Endothelial cell of umbilical vein (primary cell): Measurements from ENCODE around the gene CPOX. TPM values are rescaled to one million over a fixed set of nuclear protein-coding genes. Genes with fewer than 3 reads are reported as not detected.

ENCODE experiments used
- BruUV-seq: library from RNA; stranded (reverse); fragments of 400-500 nt; replicated peaks from 2 replicates; lab custom pipeline; 2021; lab: Mats Ljungman, UMichigan
- CTCF ChIA-PET: fragments of 300-600, 350-600 bp; sonication (Branson Sonifier 250); formaldehyde crosslinking; loops from one replicate; lab custom pipeline; 2021; ENCODE audit warnings: antibody characterized with exemption, inconsistent platforms; lab: Charles Lee
- POLR2A ChIA-PET: fragments of 300-600, 350-600 bp; sonication (Branson Sonifier 250); formaldehyde crosslinking; loops from one replicate; lab custom pipeline; 2021; ENCODE audit warnings: antibody characterized with exemption, inconsistent platforms; lab: Charles Lee
- DNase-seq: peaks from one replicate; pipeline ENCODE4 v3.0.0-alpha.2; 2011; ENCODE audit warnings: low read depth, low spot score
- FAIRE-seq: peaks from 2 replicates; lab custom pipeline; 2011; peaks lifted over from hg19 to GRCh38; lab: Jason Lieb, UNC
- H2AFZ ChIP-seq: 2 replicates; pipeline ENCODE4 v1.6.0; 2012; ENCODE audit warnings: low read depth, low read length, control low read depth, inconsistent platforms
- H3K27ac ChIP-seq: 2 replicates; pipeline ENCODE4 v1.5.1; 2011; ENCODE audit warnings: low read depth, mild to moderate bottlenecking, control low read depth, low read length, moderate library complexity; ENCODE audit not compliant: insufficient read depth
- H3K27me3 ChIP-seq, 2 experiments: 2 replicates each; pipeline versions ENCODE4 v1.6.0 to v1.6.1; 2011; ENCODE audit warnings: low read length in 2 of 2, mixed read lengths in 1 of 2; ENCODE audit not compliant: control insufficient read depth in 2 of 2, insufficient read depth in 2 of 2
- H3K36me3 ChIP-seq, 2 experiments: 2 replicates in 1 of 2; 3 replicates in 1 of 2; pipeline ENCODE4 v1.5.1; 2011; ENCODE audit warnings: low read length in 2 of 2, mild to moderate bottlenecking in 1 of 2, moderate library complexity in 1 of 2; ENCODE audit not compliant: control insufficient read depth in 2 of 2, insufficient read depth in 2 of 2; ENCODE audit errors: extremely low read depth in 1 of 2
- H3K4me1 ChIP-seq: 3 replicates; pipeline ENCODE4 v1.5.1; 2011; ENCODE audit warnings: mild to moderate bottlenecking, low read length; ENCODE audit not compliant: control insufficient read depth, insufficient read depth; ENCODE audit errors: extremely low read depth
- H3K4me2 ChIP-seq: 2 replicates; pipeline ENCODE4 v1.6.1; 2011; ENCODE audit warnings: low read length, control low read depth, mixed read lengths; ENCODE audit not compliant: insufficient read depth
- H3K4me3 ChIP-seq, 3 experiments: fragments of 200-600 bp in 1 of 3; sonication (generic), shearing (Covaris generic) in 1 of 3; replicated peaks in 1 of 3; 2 replicates each; pipeline ENCODE4 v1.5.1; 2011 to 2016; ENCODE audit warnings: control low read depth in 3 of 3, low read length in 3 of 3, mild to moderate bottlenecking in 2 of 3, inconsistent platforms in 1 of 3, low read depth in 1 of 3, moderate library complexity in 1 of 3; ENCODE audit not compliant: insufficient read depth in 1 of 3
- H3K79me2 ChIP-seq: 2 replicates; pipeline ENCODE4 v1.6.0; 2012; ENCODE audit warnings: low read length, inconsistent platforms; ENCODE audit not compliant: control insufficient read depth, insufficient read depth
- H3K9ac ChIP-seq: replicated peaks from 2 replicates; pipeline ENCODE3; 2011; ENCODE audit warnings: low read length, control low read depth; ENCODE audit not compliant: insufficient read depth; ENCODE audit errors: extremely low read depth
- H3K9me1 ChIP-seq: replicated peaks from 3 replicates; pipeline ENCODE4 v1.6.0; 2011; ENCODE audit warnings: mild to moderate bottlenecking, low read length; ENCODE audit not compliant: control insufficient read depth, insufficient read depth; ENCODE audit errors: extremely low read depth
- H3K9me3 ChIP-seq: replicated peaks from 2 replicates; pipeline ENCODE4 v1.5.1; 2012; ENCODE audit warnings: low read length, inconsistent platforms; ENCODE audit not compliant: control insufficient read depth, insufficient read depth
- H4K20me1 ChIP-seq: replicated peaks from 2 replicates; pipeline ENCODE3; 2011; ENCODE audit warnings: mild to moderate bottlenecking, low read length; ENCODE audit not compliant: control insufficient read depth, insufficient read depth; ENCODE audit errors: extremely low read depth
- EZH2 ChIP-seq: IDR thresholded peaks from 2 replicates; pipeline ENCODE4 v1.6.1; 2012; ENCODE audit warnings: borderline replicate concordance, low read depth, mild to moderate bottlenecking, moderate library complexity, low read length, inconsistent platforms; ENCODE audit not compliant: severe bottlenecking
- FOS ChIP-seq: IDR thresholded peaks from 2 replicates; pipeline ENCODE4 v1.6.1; 2011; ENCODE audit warnings: mild to moderate bottlenecking, low read length, moderate library complexity, borderline replicate concordance; ENCODE audit not compliant: insufficient read depth
- GATA2 ChIP-seq: IDR thresholded peaks from 2 replicates; pipeline ENCODE4 v1.7.0; 2011; ENCODE audit warnings: low read depth, mild to moderate bottlenecking, moderate library complexity, mixed read lengths, low read length; ENCODE audit not compliant: insufficient read length, insufficient read depth
- JUN ChIP-seq: IDR thresholded peaks from 2 replicates; pipeline ENCODE4 v1.6.1; 2011; ENCODE audit warnings: borderline replicate concordance, low read depth; ENCODE audit not compliant: insufficient read length, insufficient read depth
- MYC ChIP-seq: IDR thresholded peaks from one replicate; pipeline ENCODE4 v1.6.1; 2011; ENCODE audit warnings: mild to moderate bottlenecking, low read depth, low read length
- POLR2A ChIP-seq: IDR thresholded peaks from 2 replicates; pipeline ENCODE4 v1.6.1; 2012; ENCODE audit warnings: low read depth, mild to moderate bottlenecking, control low read depth, low read length
- POLR2AphosphoS5 ChIP-seq: IDR thresholded peaks from 2 replicates; pipeline ENCODE4 v1.6.1; 2012; ENCODE audit warnings: low read depth, mild to moderate bottlenecking, control low read depth, low read length, moderate library complexity; ENCODE audit not compliant: insufficient read depth
- dilution Hi-C: fragments of 300-500 bp; cut with MboI; formaldehyde crosslinking; loops from one replicate; pipeline ENCODE4 v1.15.0; 2019; ENCODE audit warnings: low sequenced_read_pairs; ENCODE audit not compliant: extremely low pct_ligation_motif_present
- intact Hi-C: fragments of 100-400 bp; cut with micrococcal nuclease; formaldehyde crosslinking; loops from one replicate; pipeline ENCODE4 v1.10.0; 2022
- polyA plus RNA-seq, 4 experiments: library from polyadenylated mRNA; depleted of rRNA in 3 of 4; stranded (reverse) in 3 of 4; unstranded in 1 of 4; fragments of >200 nt; gene quantifications; 2 replicates each; pipeline versions ENCODE4 v1.2.1 to v1.2.3, GENCODE V29; 2011 to 2012; ENCODE audit warnings: missing spikeins in 1 of 4
- total RNA-seq: library from RNA; stranded (reverse); gene quantifications from 2 replicates; pipeline ENCODE4 v1.2.3, GENCODE V29; 2021
- TF ChIP-seq, protein P1 (sequence below), 2 donors: IDR thresholded peaks; 1 replicate in 1 of 2; 2 replicates in 1 of 2; pipeline ENCODE4 v1.5.1; 2011; ENCODE audit warnings: low read length in 2 of 2, mild to moderate bottlenecking in 2 of 2, moderate library complexity in 2 of 2, control low read depth in 1 of 2, inconsistent platforms in 1 of 2, low read depth in 1 of 2; ENCODE audit not compliant: insufficient read depth in 1 of 2; ENCODE audit errors: extremely low read depth in 1 of 2
- TF ChIP-seq, protein P2 (sequence below): IDR thresholded peaks from 2 replicates; pipeline ENCODE4 v1.6.1; 2011; ENCODE audit not compliant: insufficient read depth, insufficient read length

Gene CPOX
- total and polyA plus RNA-seq, 2 donors (not counting 3 experiments of a cell fraction or from before 2014, with no cell fraction given): 12.3 to 24.5 TPM

DNA sequence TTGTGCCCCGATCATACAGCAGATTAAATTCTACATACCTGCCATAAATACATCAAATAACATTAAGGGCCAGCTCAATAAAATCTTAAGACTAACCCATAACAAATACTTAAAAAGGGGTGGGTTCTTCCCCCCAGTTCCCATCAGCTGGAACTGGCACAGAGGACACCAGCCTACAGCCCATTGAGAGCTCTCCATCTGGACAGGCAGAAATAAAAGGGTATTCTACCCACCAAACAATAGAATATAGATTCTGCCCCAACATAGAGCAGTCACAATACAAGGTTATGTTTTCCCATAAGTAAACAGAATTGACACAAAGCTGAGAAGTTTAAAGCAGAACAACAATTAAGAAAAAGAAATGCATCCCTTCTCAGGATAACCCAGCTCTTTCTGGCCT lies 11.9 kb downstream of the CPOX start:
- dilution Hi-C loops: no loop called here
- H3K4me2 ChIP-seq: no peak overlapping the region
- no peak overlapping the region for H3K4me3 ChIP-seq
- DNase-seq: no peak
- no peaks in the 10 kb centered on the region for H3K79me2 ChIP-seq
- no peaks in the 10 kb centered on the region for H3K9me3 ChIP-seq
- intact Hi-C loops: no loop called here
- H3K27ac ChIP-seq: no peak overlapping the region
- no peaks in the 10 kb centered on the region for H3K27me3 ChIP-seq
- no peak overlapping the region for H2AFZ ChIP-seq
- peaks cover 5% of the 10 kb centered on the region for H3K4me1 ChIP-seq
- ChIA-PET CTCF (interaction anchor here (1.6 kb wide), 1 partner anchor 9 kb away, joined by 6 read pairs; no protein-coding TSS in a partner anchor), POLR2A (no interaction called here)
- TF ChIP-seq, protein P1, sequence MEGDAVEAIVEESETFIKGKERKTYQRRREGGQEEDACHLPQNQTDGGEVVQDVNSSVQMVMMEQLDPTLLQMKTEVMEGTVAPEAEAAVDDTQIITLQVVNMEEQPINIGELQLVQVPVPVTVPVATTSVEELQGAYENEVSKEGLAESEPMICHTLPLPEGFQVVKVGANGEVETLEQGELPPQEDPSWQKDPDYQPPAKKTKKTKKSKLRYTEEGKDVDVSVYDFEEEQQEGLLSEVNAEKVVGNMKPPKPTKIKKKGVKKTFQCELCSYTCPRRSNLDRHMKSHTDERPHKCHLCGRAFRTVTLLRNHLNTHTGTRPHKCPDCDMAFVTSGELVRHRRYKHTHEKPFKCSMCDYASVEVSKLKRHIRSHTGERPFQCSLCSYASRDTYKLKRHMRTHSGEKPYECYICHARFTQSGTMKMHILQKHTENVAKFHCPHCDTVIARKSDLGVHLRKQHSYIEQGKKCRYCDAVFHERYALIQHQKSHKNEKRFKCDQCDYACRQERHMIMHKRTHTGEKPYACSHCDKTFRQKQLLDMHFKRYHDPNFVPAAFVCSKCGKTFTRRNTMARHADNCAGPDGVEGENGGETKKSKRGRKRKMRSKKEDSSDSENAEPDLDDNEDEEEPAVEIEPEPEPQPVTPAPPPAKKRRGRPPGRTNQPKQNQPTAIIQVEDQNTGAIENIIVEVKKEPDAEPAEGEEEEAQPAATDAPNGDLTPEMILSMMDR (IDR thresholded peaks at IDR 0.05; ENCODE audit: extremely low read depth in 1 of 2, insufficient read depth in 1 of 2, low read depth in 1 of 2, low read length in 2 of 2): no peak
- no peak for FAIRE-seq
- H3K9me1 ChIP-seq: no peaks in the 10 kb centered on the region
- H3K9ac ChIP-seq: no peak overlapping the region
- BruUV-seq: no TSS peak
- peaks cover 2 to 6% of the 10 kb centered on the region in 2 experiments for H3K36me3 ChIP-seq
- no peaks in the 10 kb centered on the region for H4K20me1 ChIP-seq

DNA sequence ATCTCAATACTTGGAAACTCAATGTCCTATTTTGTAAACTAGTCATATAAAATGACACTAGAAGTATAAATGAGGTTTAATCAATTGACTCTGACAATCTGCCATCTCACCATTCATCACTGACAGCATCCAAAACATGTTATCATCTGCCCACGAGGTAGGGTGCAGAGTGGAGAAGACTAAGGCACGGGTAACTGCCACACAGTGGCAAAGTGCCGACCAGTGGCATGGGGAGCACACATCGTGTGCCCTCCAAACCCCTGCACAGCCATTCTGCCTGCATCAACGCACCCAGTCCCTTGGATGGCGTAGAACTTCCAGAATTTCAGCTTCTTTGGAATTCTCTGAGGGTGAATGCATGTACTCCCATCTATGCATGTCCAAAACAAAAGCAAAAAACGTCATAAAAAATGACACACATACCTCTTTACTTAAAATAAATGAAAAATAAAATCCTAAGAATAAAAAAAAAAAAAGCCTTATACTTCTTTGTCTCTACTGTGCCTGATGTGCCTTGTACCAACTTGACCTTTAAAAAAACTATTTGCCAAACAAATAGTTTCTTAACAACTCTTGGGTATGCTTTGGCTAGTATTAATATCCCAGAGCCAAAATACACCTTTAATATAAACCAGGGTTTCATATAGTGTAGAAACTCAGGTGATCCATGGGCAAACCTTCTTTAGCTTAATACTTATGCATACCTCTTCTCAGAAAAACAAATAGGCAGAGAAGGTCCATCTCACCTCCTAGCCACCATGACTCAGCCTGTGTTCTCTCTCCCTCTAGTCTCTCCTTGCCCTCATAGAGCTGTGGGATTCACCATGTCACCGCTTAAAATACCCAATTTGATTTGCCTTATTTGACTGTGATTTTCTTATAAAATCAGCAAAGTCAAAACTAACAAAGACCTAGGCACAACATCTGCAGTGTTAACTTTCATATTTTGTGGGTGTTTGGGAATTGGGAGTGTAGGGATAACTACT lies 12.7 kb downstream of the CPOX start:
- Histone ChIP-seq H3K9me3 (no peaks in the 10 kb centered on the region), H3K79me2 (no peaks in the 10 kb centered on the region), H3K9ac (no peak overlapping the region), H3K4me1 (peaks cover 5% of the 10 kb centered on the region), H3K36me3 (peaks cover 2 to 6% of the 10 kb centered on the region in 2 experiments), H3K4me3 (no peak overlapping the region), H3K4me2 (no peak overlapping the region), H3K27me3 (no peaks in the 10 kb centered on the region), H2AFZ (no peak overlapping the region), H4K20me1 (no peaks in the 10 kb centered on the region), H3K27ac (no peak overlapping the region), H3K9me1 (no peaks in the 10 kb centered on the region)
- no peak for DNase-seq
- ChIA-PET CTCF (interaction anchor here (1.1 to 1.6 kb wide), 3 partner anchors 8 to 12 kb away, joined by 3 to 6 read pairs (median 3); partner anchors contain the start of gene CPOX), POLR2A (no interaction called here)
- intact Hi-C loops: no loop called here
- no peak for FAIRE-seq
- dilution Hi-C loops: no loop called here
- no TSS peak for BruUV-seq
- TF ChIP-seq GATA2 (no peak), JUN (no peak), MYC (no peak), POLR2A (no peak), EZH2 (no peak), POLR2AphosphoS5 (no peak), FOS (no peak)
- TF ChIP-seq, protein P2, sequence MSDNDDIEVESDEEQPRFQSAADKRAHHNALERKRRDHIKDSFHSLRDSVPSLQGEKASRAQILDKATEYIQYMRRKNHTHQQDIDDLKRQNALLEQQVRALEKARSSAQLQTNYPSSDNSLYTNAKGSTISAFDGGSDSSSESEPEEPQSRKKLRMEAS: no peak
- TF ChIP-seq, protein P1 (IDR thresholded peaks at IDR 0.05; ENCODE audit: extremely low read depth in 1 of 2, insufficient read depth in 1 of 2, low read depth in 1 of 2, low read length in 2 of 2): no peak
